ENCODE data around the gene ESR1.
"Not testable (repeated sequence)": the region's sequence is repeated elsewhere in the genome, so short reads cannot be mapped to it uniquely, and the experiment has no call there.

ESR1 gene

GRCh38 chr6:151959086-151959485 is 151.6 kb downstream of the ESR1 start:
- DNase-seq (ENCODE audit: low read depth) = no peak
- H3K4me3 ChIP-seq (ENCODE audit: low read depth, low read length) = no peak overlapping the region

- no peak overlapping the region for H3K4me3 ChIP-seq (ENCODE audit: low read depth, low read length)
- no peak for DNase-seq (ENCODE audit: low read depth)
Observed at GRCh38 chr6:151961809-151962208, 154.3 kb downstream of the ESR1 start.

GRCh38 chr6:151962246-151962846 is 154.9 kb downstream of the ESR1 start:
- DNase-seq (ENCODE audit: low read depth) = peak; percentile 4

GRCh38 chr6:151963001-151963400 is 155.5 kb downstream of the ESR1 start:
- no peak for DNase-seq (ENCODE audit: low read depth)
- no peak overlapping the region for H3K4me3 ChIP-seq (ENCODE audit: low read depth, low read length)

More at GRCh38 chr6:151962246-151962846, 154.9 kb downstream of the ESR1 start:
- H3K4me3 ChIP-seq (ENCODE audit: low read depth, low read length) = no peak overlapping the region

GRCh38 chr6:151964412-151964811 is 156.9 kb downstream of the ESR1 start:
- not testable (repeated sequence) for DNase-seq (ENCODE audit: low read depth)

GRCh38 chr6:151974061-151974617 is 166.7 kb downstream of the ESR1 start:
- H3K4me3 ChIP-seq (ENCODE audit: low read depth, low read length) = no peak overlapping the region
- no peak for DNase-seq (ENCODE audit: low read depth)

More at GRCh38 chr6:151964412-151964811, 156.9 kb downstream of the ESR1 start:
- not testable (repeated sequence) for H3K4me3 ChIP-seq (ENCODE audit: low read depth, low read length)

- no peak overlapping the region for H3K4me3 ChIP-seq (ENCODE audit: low read depth, low read length)
- DNase-seq (ENCODE audit: low read depth) = no peak
Observed at GRCh38 chr6:151975795-151976194, 168.3 kb downstream of the ESR1 start.

GRCh38 chr6:151988199-151988598 is 180.7 kb downstream of the ESR1 start:
- H3K4me3 ChIP-seq (ENCODE audit: low read depth, low read length) = not testable (repeated sequence)

GRCh38 chr6:151992091-151992490 is 184.6 kb downstream of the ESR1 start:
- H3K4me3 ChIP-seq (ENCODE audit: low read depth, low read length) = no peak overlapping the region
- DNase-seq (ENCODE audit: low read depth) = no peak

More at GRCh38 chr6:151988199-151988598, 180.7 kb downstream of the ESR1 start:
- DNase-seq (ENCODE audit: low read depth) = not testable (repeated sequence)

- DNase-seq (ENCODE audit: low read depth) = no peak
- no peak overlapping the region for H3K4me3 ChIP-seq (ENCODE audit: low read depth, low read length)
Observed at GRCh38 chr6:151993364-151993763, 185.9 kb downstream of the ESR1 start.

GRCh38 chr6:151998784-151999183 is 191.3 kb downstream of the ESR1 start:
- DNase-seq (ENCODE audit: low read depth) = no peak
- H3K4me3 ChIP-seq (ENCODE audit: low read depth, low read length) = no peak overlapping the region

- no peak overlapping the region for H3K4me3 ChIP-seq (ENCODE audit: low read depth, low read length)
- DNase-seq (ENCODE audit: low read depth) = no peak
Observed at GRCh38 chr6:151999194-151999593, 191.7 kb downstream of the ESR1 start.

- no peak for DNase-seq (ENCODE audit: low read depth)
- H3K4me3 ChIP-seq (ENCODE audit: low read depth, low read length) = no peak overlapping the region
Observed at GRCh38 chr6:152001408-152001807, 193.9 kb downstream of the ESR1 start.

- H3K4me3 ChIP-seq (ENCODE audit: low read depth, low read length) = no peak overlapping the region
- no peak for DNase-seq (ENCODE audit: low read depth)
Observed at GRCh38 chr6:152002306-152002705, 194.8 kb downstream of the ESR1 start.

GRCh38 chr6:152004036-152004566 is 196.6 kb downstream of the ESR1 start:
- no peak overlapping the region for H3K4me3 ChIP-seq (ENCODE audit: low read depth, low read length)
- no peak for DNase-seq (ENCODE audit: low read depth)

- no peak overlapping the region for H3K4me3 ChIP-seq (ENCODE audit: low read depth, low read length)
- no peak for DNase-seq (ENCODE audit: low read depth)
Observed at GRCh38 chr6:152004896-152005295, 197.4 kb downstream of the ESR1 start.

GRCh38 chr6:152008779-152009178 is 201.3 kb downstream of the ESR1 start:
- DNase-seq (ENCODE audit: low read depth) = no peak
- H3K4me3 ChIP-seq (ENCODE audit: low read depth, low read length) = no peak overlapping the region

GRCh38 chr6:152012227-152012626 is 204.7 kb downstream of the ESR1 start:
- H3K4me3 ChIP-seq (ENCODE audit: low read depth, low read length) = no peak overlapping the region
- DNase-seq (ENCODE audit: low read depth) = no peak

GRCh38 chr6:152018876-152019275 is 211.4 kb downstream of the ESR1 start:
- no peak overlapping the region for H3K4me3 ChIP-seq (ENCODE audit: low read depth, low read length)
- no peak for DNase-seq (ENCODE audit: low read depth)

- no peak overlapping the region for H3K4me3 ChIP-seq (ENCODE audit: low read depth, low read length)
- DNase-seq (ENCODE audit: low read depth) = no peak
Observed at GRCh38 chr6:152022303-152022702, 214.8 kb downstream of the ESR1 start.

GRCh38 chr6:152023613-152024012 is 216.1 kb downstream of the ESR1 start:
- H3K4me3 ChIP-seq (ENCODE audit: low read depth, low read length) = no peak overlapping the region
- DNase-seq (ENCODE audit: low read depth) = no peak
